Astrocyte (in vitro differentiated cells and primary cell): ENCODE results near the gene TRIM56.

Experiments used
- EZH2 ChIP-seq: IDR thresholded peaks from 2 replicates; pipeline ENCODE4 v1.6.1; 2012; ENCODE audit warnings: mild to moderate bottlenecking, low read length, inconsistent platforms; ENCODE audit not compliant: insufficient read depth
- TF ChIP-seq, protein P1 (sequence below): IDR thresholded peaks from 2 replicates; pipeline ENCODE4 v1.5.1; 2011; ENCODE audit warnings: low read depth, mild to moderate bottlenecking, inconsistent platforms, low read length, moderate library complexity; ENCODE audit not compliant: insufficient read depth

DNA sequence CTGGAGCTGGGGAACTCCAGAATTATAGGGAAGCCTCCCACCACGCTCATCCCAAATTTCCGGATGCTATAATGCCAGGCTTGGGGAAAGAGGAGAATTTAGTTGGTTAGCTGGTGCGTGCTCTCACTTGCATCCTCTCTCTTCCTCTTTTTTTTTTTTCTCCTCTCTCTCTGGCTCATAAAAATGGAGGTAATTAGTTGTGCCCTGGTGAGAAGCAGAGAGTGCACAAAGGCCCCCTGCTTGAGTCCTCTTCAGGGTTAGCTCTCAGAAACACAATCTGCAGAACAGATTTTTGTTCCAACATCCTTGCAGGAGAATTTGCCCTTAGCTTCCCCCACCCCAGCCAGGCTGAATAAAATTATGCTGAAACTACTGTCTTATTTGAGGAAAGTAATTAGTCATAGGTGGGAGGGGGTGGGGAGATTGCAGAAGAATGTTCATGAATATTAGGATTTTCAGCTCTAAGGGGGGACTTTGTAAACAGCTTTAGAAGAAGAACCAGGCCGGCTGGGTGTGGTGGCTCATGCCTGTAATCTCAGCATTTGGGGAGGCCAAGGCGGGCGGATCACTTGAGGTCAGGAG lies 49.2 kb downstream of the TRIM56 start:
- TF ChIP-seq, protein P1, sequence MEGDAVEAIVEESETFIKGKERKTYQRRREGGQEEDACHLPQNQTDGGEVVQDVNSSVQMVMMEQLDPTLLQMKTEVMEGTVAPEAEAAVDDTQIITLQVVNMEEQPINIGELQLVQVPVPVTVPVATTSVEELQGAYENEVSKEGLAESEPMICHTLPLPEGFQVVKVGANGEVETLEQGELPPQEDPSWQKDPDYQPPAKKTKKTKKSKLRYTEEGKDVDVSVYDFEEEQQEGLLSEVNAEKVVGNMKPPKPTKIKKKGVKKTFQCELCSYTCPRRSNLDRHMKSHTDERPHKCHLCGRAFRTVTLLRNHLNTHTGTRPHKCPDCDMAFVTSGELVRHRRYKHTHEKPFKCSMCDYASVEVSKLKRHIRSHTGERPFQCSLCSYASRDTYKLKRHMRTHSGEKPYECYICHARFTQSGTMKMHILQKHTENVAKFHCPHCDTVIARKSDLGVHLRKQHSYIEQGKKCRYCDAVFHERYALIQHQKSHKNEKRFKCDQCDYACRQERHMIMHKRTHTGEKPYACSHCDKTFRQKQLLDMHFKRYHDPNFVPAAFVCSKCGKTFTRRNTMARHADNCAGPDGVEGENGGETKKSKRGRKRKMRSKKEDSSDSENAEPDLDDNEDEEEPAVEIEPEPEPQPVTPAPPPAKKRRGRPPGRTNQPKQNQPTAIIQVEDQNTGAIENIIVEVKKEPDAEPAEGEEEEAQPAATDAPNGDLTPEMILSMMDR, result no peak
- TF ChIP-seq EZH2, result no peak
